H9 (cell line): ENCODE measurements around the gene NPAS3. TPM values are rescaled to one million over a fixed set of nuclear protein-coding genes. Genes with fewer than 3 reads are reported as not detected.

Experiments
- DNase-seq: peaks from one replicate; pipeline ENCODE4 v3.0.0-alpha.2; 2017
- H2AFZ ChIP-seq: one replicate; pipeline ENCODE4 v1.6.1; 2013; ENCODE audit warnings: mild to moderate bottlenecking, low read length, control low read depth, moderate library complexity
- H2AK5ac ChIP-seq: 2 replicates; pipeline ENCODE4 v1.6.1; 2013; ENCODE audit warnings: low read length, control low read depth, mixed read lengths; ENCODE audit not compliant: insufficient read length
- H2BK120ac ChIP-seq: one replicate; pipeline ENCODE4 v1.6.1; 2013; ENCODE audit warnings: low read depth, mild to moderate bottlenecking, low read length, control low read depth, inconsistent platforms; ENCODE audit not compliant: poor library complexity, severe bottlenecking
- H2BK12ac ChIP-seq: 2 replicates; pipeline ENCODE4 v1.6.1; 2013; ENCODE audit warnings: low read length, control low read depth, mixed read lengths, low read depth; ENCODE audit not compliant: insufficient read length
- H2BK15ac ChIP-seq: 2 replicates; pipeline ENCODE4 v1.6.1; 2013; ENCODE audit warnings: low read depth, low read length, control low read depth
- H2BK20ac ChIP-seq: one replicate; pipeline ENCODE4 v1.6.1; 2013; ENCODE audit warnings: low read depth, mild to moderate bottlenecking, low read length, control low read depth, inconsistent platforms; ENCODE audit not compliant: poor library complexity, severe bottlenecking
- H2BK5ac ChIP-seq: 2 replicates; pipeline ENCODE4 v1.6.1; 2013; ENCODE audit warnings: low read length, control low read depth, mixed read lengths; ENCODE audit not compliant: insufficient read length
- H3K14ac ChIP-seq: 2 replicates; pipeline ENCODE4 v1.6.1; 2013; ENCODE audit warnings: low read length, control low read depth; ENCODE audit not compliant: insufficient read depth
- H3K18ac ChIP-seq: 2 replicates; pipeline ENCODE4 v1.6.1; 2013; ENCODE audit warnings: low read depth, mild to moderate bottlenecking, mixed read lengths, low read length, control low read depth; ENCODE audit not compliant: insufficient read length
- H3K23ac ChIP-seq: 2 replicates; pipeline ENCODE4 v1.6.1; 2013; ENCODE audit warnings: low read length, control low read depth, mixed read lengths, low read depth; ENCODE audit not compliant: insufficient read length
- H3K23me2 ChIP-seq: 2 replicates; pipeline ENCODE4 v1.6.1; 2013; ENCODE audit warnings: low read depth, mild to moderate bottlenecking, mixed read lengths, low read length, control low read depth; ENCODE audit not compliant: insufficient read length, poor library complexity, severe bottlenecking
- H3K27ac ChIP-seq: 2 replicates; pipeline ENCODE4 v1.5.1; 2013; ENCODE audit warnings: low read length, control low read depth, mixed read lengths, low read depth; ENCODE audit not compliant: insufficient read length
- H3K27me3 ChIP-seq: 2 replicates; pipeline ENCODE4 v1.6.1; 2013; ENCODE audit warnings: low read length, control low read depth, inconsistent platforms; ENCODE audit not compliant: insufficient read depth
- H3K4ac ChIP-seq: 2 replicates; pipeline ENCODE4 v1.6.1; 2013; ENCODE audit warnings: low read depth, mild to moderate bottlenecking, control low read depth, inconsistent platforms, low read length, moderate library complexity
- H3K4me1 ChIP-seq: 2 replicates; pipeline ENCODE4 v1.6.1; 2013; ENCODE audit warnings: low read length, control low read depth, inconsistent platforms; ENCODE audit not compliant: insufficient read depth
- H3K4me2 ChIP-seq: 2 replicates; pipeline ENCODE4 v1.6.1; 2013; ENCODE audit warnings: low read length, control low read depth, mixed read lengths; ENCODE audit not compliant: insufficient read length, insufficient read depth
- H3K56ac ChIP-seq: 2 replicates; pipeline ENCODE4 v1.6.1; 2013; ENCODE audit warnings: low read depth, mild to moderate bottlenecking, mixed read lengths, low read length, control low read depth; ENCODE audit not compliant: insufficient read length
- H3K79me1 ChIP-seq: 2 replicates; pipeline ENCODE4 v1.6.1; 2013; ENCODE audit warnings: low read depth, mild to moderate bottlenecking, moderate library complexity, low read length, control low read depth, inconsistent platforms; ENCODE audit not compliant: insufficient read depth, poor library complexity, severe bottlenecking
- H3K79me2 ChIP-seq: 2 replicates; pipeline ENCODE4 v1.6.1; 2013; ENCODE audit warnings: low read length, control low read depth, inconsistent platforms; ENCODE audit not compliant: insufficient read depth
- H3K9ac ChIP-seq: 2 replicates; pipeline ENCODE4 v1.6.1; 2013; ENCODE audit warnings: low read length, control low read depth, mixed read lengths; ENCODE audit not compliant: insufficient read length; ENCODE audit errors: extremely low read depth
- H3K9me3 ChIP-seq: one replicate; pipeline ENCODE4 v1.6.1; 2013; ENCODE audit warnings: low read depth, low read length, inconsistent platforms; ENCODE audit not compliant: control insufficient read depth
- H3T11ph ChIP-seq: one replicate; pipeline ENCODE4 v1.6.1; 2013; ENCODE audit warnings: mild to moderate bottlenecking, low read length, control low read depth, inconsistent platforms
- H4K20me1 ChIP-seq: one replicate; pipeline ENCODE4 v1.6.1; 2013; ENCODE audit not compliant: control insufficient read depth, insufficient read length, insufficient read depth
- H4K5ac ChIP-seq: 2 replicates; pipeline ENCODE4 v1.6.1; 2013; ENCODE audit warnings: low read depth, mild to moderate bottlenecking, mixed read lengths, low read length, control low read depth; ENCODE audit not compliant: insufficient read length
- H4K8ac ChIP-seq: replicated peaks from 2 replicates; pipeline ENCODE4 v1.6.1; 2013; ENCODE audit warnings: low read length, control low read depth, mixed read lengths, low read depth; ENCODE audit not compliant: insufficient read length
- H4K91ac ChIP-seq: 2 replicates; pipeline ENCODE4 v1.6.1; 2013; ENCODE audit warnings: low read depth, mild to moderate bottlenecking, moderate library complexity, mixed read lengths, low read length, control low read depth; ENCODE audit not compliant: insufficient read length
- H3K27ac Mint-ChIP-seq, 3 experiments: 2 replicates in 2 of 3; 3 replicates in 1 of 3; pipeline ENCODE4 v1.8.0; 2020 to 2021; ENCODE audit warnings: mixed read lengths in 3 of 3, mild to moderate bottlenecking in 1 of 3, moderate library complexity in 1 of 3
- H3K27me3 Mint-ChIP-seq: 2 replicates; pipeline ENCODE4 v1.8.0; 2021; ENCODE audit warnings: low read depth, mild to moderate bottlenecking, moderate library complexity, mixed read lengths
- H3K36me3 Mint-ChIP-seq, 3 experiments: 2 replicates in 2 of 3; 3 replicates in 1 of 3; pipeline ENCODE4 v1.8.0; 2020 to 2021; ENCODE audit warnings: low read depth in 3 of 3, mixed read lengths in 3 of 3; ENCODE audit not compliant: insufficient read depth in 1 of 3
- H3K4me1 Mint-ChIP-seq, 2 experiments: 2 replicates each; pipeline ENCODE4 v1.8.0; 2020; ENCODE audit warnings: mixed read lengths in 2 of 2
- H3K4me3 Mint-ChIP-seq, 2 experiments: 2 replicates in 1 of 2; 3 replicates in 1 of 2; pipeline ENCODE4 v1.8.0; 2020 to 2021; ENCODE audit warnings: mild to moderate bottlenecking in 2 of 2, mixed read lengths in 2 of 2, moderate library complexity in 1 of 2
- H3K9me3 Mint-ChIP-seq, 2 experiments: 2 replicates in 1 of 2; 3 replicates in 1 of 2; pipeline ENCODE4 v1.8.0; 2020; ENCODE audit warnings: mild to moderate bottlenecking in 2 of 2, mixed read lengths in 2 of 2, moderate library complexity in 1 of 2
- CTCF ChIP-seq: fragments of 200-600 bp; sonication (generic); conservative IDR thresholded peaks from 3 replicates; pipeline ENCODE4 v1.8.0; 2021; ENCODE audit warnings: antibody characterized with exemption, mild to moderate bottlenecking
- WGBS: extraction: QIAGEN DNeasy Blood & Tissue Kit; methylation state at CpG from one replicate; pipeline ENCODE4 v1.1.7; 2013; ENCODE audit warnings: missing lambda C conversion rate, low lambda C conversion rate, mixed read lengths; ENCODE audit not compliant: insufficient read length; ENCODE audit errors: extremely low coverage; 5-methylcytosine and 5-hydroxymethylcytosine counted together
- total RNA-seq: library from RNA; stranded (reverse); gene quantifications from 2 replicates; pipeline ENCODE4 v1.2.1, GENCODE V29; 2021

Gene NPAS3
- total RNA-seq, 1 experiment from 2014 or later, result 0.17 TPM

- WGBS, result no CpG with 5 or more reads among the region's 5 CpGs
- H4K5ac ChIP-seq, result no peak overlapping the region
Observed at GRCh38 chr14:33711811-33712216, 773.1 kb downstream of the NPAS3 start.

More at GRCh38 chr14:33711811-33712216, 773.1 kb downstream of the NPAS3 start:
- no peak overlapping the region for H3K27ac Mint-ChIP-seq
- Histone ChIP-seq H3K4me2 (no peak overlapping the region), H3K9ac (no peak overlapping the region), H2AFZ (no peak overlapping the region), H3K4me1 (peaks cover 5% of the 10 kb centered on the region; the same call in 1 of the 2 replicates), H3K79me2 (no peaks in the 10 kb centered on the region), H2BK20ac (no peak overlapping the region), H3K79me1 (no peaks in the 10 kb centered on the region), H2BK120ac (no peak overlapping the region), H3K14ac (no peak overlapping the region), H3K23ac (no peak overlapping the region), H3K4ac (no peak overlapping the region), H3K56ac (no peak overlapping the region), H4K91ac (no peak overlapping the region), H3K9me3 (no peaks in the 10 kb centered on the region), H3K18ac (no peak overlapping the region), H3T11ph (no peak overlapping the region), H3K23me2 (no peaks in the 10 kb centered on the region), H2AK5ac (no peak overlapping the region), H2BK5ac (no peak overlapping the region), H2BK15ac (no peak overlapping the region), H3K27me3 (no peaks in the 10 kb centered on the region), H4K8ac (no peak overlapping the region), H4K20me1 (no peaks in the 10 kb centered on the region), H2BK12ac (no peak overlapping the region), H3K27ac (no peak overlapping the region)
- peaks cover 21 to 24% of the 10 kb centered on the region in 2 experiments for H3K4me1 Mint-ChIP-seq
- no peaks in the 10 kb centered on the region; a peak in 1 of 7 replicates for H3K36me3 Mint-ChIP-seq
- no peak for DNase-seq
- H3K9me3 Mint-ChIP-seq, result no peaks in the 10 kb centered on the region
- H3K27me3 Mint-ChIP-seq, result no peaks in the 10 kb centered on the region
- no peak for TF ChIP-seq CTCF
- H3K4me3 Mint-ChIP-seq, result no peak overlapping the region
